Panc1 (cell line): Measurements from ENCODE around the gene ROBO1.

Source experiments
- CTCF ChIP-seq: fragments of 450-650 bp; IDR thresholded peaks from 2 replicates; pipeline ENCODE4 v1.5.1; 2017; ENCODE audit warnings: mild to moderate bottlenecking
- POLR2AphosphoS5 ChIP-seq: IDR thresholded peaks from 2 replicates; pipeline ENCODE4 v1.6.1; 2012; ENCODE audit warnings: mild to moderate bottlenecking, low read depth, low read length, moderate library complexity

GRCh38 chr3:78645628-78646310 is 1122.0 kb downstream of the ROBO1 start:
- TF ChIP-seq POLR2AphosphoS5 (no peak), CTCF (peak; percentile 67; the same call in 1 of the 2 replicates)
